Aorta (tissue), 5 donors: ENCODE results near the gene PLCG2. TPM values are rescaled to one million over a fixed set of nuclear protein-coding genes. Genes with fewer than 3 reads are reported as not detected.
"Not testable (repeated sequence)": the region's sequence is repeated elsewhere in the genome, so short reads cannot be mapped to it uniquely, and the experiment has no call there.

Experiments used
- ATAC-seq: fragments of 200-7000 bp; cut with Tn5 transposase; one replicate; pipeline ENCODE4 v1.9.1; 2022; ENCODE audit warnings: moderate library complexity; ENCODE audit not compliant: low FRiP score
- DNase-seq, 2 donors: peaks; one replicate each; pipeline ENCODE4 v3.0.0-alpha.2; 2020
- H3K27ac ChIP-seq, 2 donors: one replicate each; pipeline ENCODE4 v1.5.1; 2013; ENCODE audit warnings: low read length in 2 of 2, mild to moderate bottlenecking in 2 of 2, moderate library complexity in 2 of 2, control low read depth in 1 of 2, inconsistent platforms in 1 of 2, low read depth in 1 of 2
- H3K27me3 ChIP-seq, 2 donors: one replicate each; pipeline ENCODE4 v1.6.1; 2013; ENCODE audit warnings: control low read depth in 1 of 2, low read length in 1 of 2, mild to moderate bottlenecking in 1 of 2, moderate library complexity in 1 of 2; ENCODE audit not compliant: insufficient read depth in 2 of 2, control insufficient read depth in 1 of 2
- H3K36me3 ChIP-seq, 2 donors: one replicate each; pipeline ENCODE4 v1.6.1; 2013; ENCODE audit warnings: control low read depth in 1 of 2, low read length in 1 of 2, mild to moderate bottlenecking in 1 of 2; ENCODE audit not compliant: insufficient read depth in 2 of 2, control insufficient read depth in 1 of 2
- H3K4me1 ChIP-seq, 2 donors: one replicate each; pipeline ENCODE4 v1.6.1; 2013; ENCODE audit warnings: low read length in 2 of 2, control low read depth in 1 of 2, mild to moderate bottlenecking in 1 of 2, moderate library complexity in 1 of 2; ENCODE audit not compliant: insufficient read depth in 2 of 2, control insufficient read depth in 1 of 2
- H3K4me3 ChIP-seq, 2 donors: one replicate each; pipeline ENCODE4 v1.5.1; 2013; ENCODE audit warnings: low read length in 2 of 2, control low read depth in 1 of 2, mild to moderate bottlenecking in 1 of 2
- H3K9me3 ChIP-seq: one replicate; pipeline ENCODE4 v1.6.1; 2013; ENCODE audit warnings: mild to moderate bottlenecking, low read length; ENCODE audit not compliant: control insufficient read depth
- WGBS, 2 donors: extraction: QIAGEN DNeasy Blood & Tissue Kit; methylation state at CpG; one replicate each; pipeline ENCODE4 v1.1.7; 2013; 5-methylcytosine and 5-hydroxymethylcytosine counted together
- intact Hi-C, 2 donors: fragments of 100-400 bp; cut with DNase I; formaldehyde crosslinking; loops; one replicate each; pipeline versions ENCODE4 v1.14.2 to v1.15.0; 2022
- polyA plus RNA-seq, 2 donors: library from polyadenylated mRNA; stranded (reverse); fragments of 200-250 nt; gene quantifications; one replicate each; pipeline ENCODE4 v1.2.3, GENCODE V29; 2013
- total RNA-seq, 2 donors: library from RNA; stranded (reverse); fragmentation: NEBNext Ultra II Directional; extraction: Animal tissue kit (Norgen Biotek cat#: 25700); gene quantifications; one replicate each; pipeline ENCODE4 v1.2.1, GENCODE V29; 2021
- donor health status: healthy with polysubstance abuse.
- donor health status: Bipolar disorder and iron deficiency.
- donor health status: DM: no; HTN: no; CAD: no.
- donor health status: DM: no; HTN: no; CAD: no.
- donor health status: DM: yes; HTN: yes; CAD: no.

Gene PLCG2
- total and polyA plus RNA-seq, 4 donors, result 2.5 to 48.4 (median 12.1) TPM

- H3K27ac ChIP-seq, result no peak overlapping the region
- DNase-seq (no peak), ATAC-seq (no peak)
- intact Hi-C loops, result no loop called here
- no peaks in the 10 kb centered on the region for H3K9me3 ChIP-seq
- no peaks in the 10 kb centered on the region for H3K4me1 ChIP-seq
- H3K27me3 ChIP-seq, result peaks cover 0 to 3% of the 10 kb centered on the region in 2 donors
- H3K4me3 ChIP-seq, result no peak overlapping the region
- WGBS, 2 donors, result 60 to 66% methylated on average over 10 of the region's 10 CpGs
- no peaks in the 10 kb centered on the region for H3K36me3 ChIP-seq
Measured at GRCh38 chr16:81876273-81876900, 97.3 kb downstream of the PLCG2 start.

- DNase-seq, H3K36me3 ChIP-seq, intact Hi-C loops, ATAC-seq, H3K27me3 ChIP-seq, H3K27ac ChIP-seq, H3K4me1 ChIP-seq, H3K9me3 ChIP-seq, H3K4me3 ChIP-seq: not testable (repeated sequence)
- 89% methylated on average over 12 of the region's 12 CpGs for WGBS, 2 donors
Measured at GRCh38 chr16:81877490-81877889, 98.4 kb downstream of the PLCG2 start.

GRCh38 chr16:81878529-81878928, 99.4 kb downstream of the PLCG2 start:
- Histone ChIP-seq H3K27me3 (peaks cover 0 to 3% of the 10 kb centered on the region in 2 donors), H3K4me3 (no peak overlapping the region), H3K27ac (no peak overlapping the region), H3K4me1 (no peaks in the 10 kb centered on the region), H3K9me3 (no peaks in the 10 kb centered on the region), H3K36me3 (no peaks in the 10 kb centered on the region)
- whole genome bisulfite sequencing, 2 donors, result 68 to 70% methylated on average over 10 of the region's 10 CpGs
- ATAC-seq (no peak), DNase-seq (no peak)
- intact Hi-C loops, result no loop called here

- ATAC-seq (no peak), DNase-seq (no peak)
- H3K27ac ChIP-seq, result no peak overlapping the region
- no peaks in the 10 kb centered on the region for H3K36me3 ChIP-seq
- H3K4me1 ChIP-seq, result no peaks in the 10 kb centered on the region
- no peaks in the 10 kb centered on the region for H3K9me3 ChIP-seq
- 64 to 67% methylated on average over 7 of the region's 7 CpGs for WGBS, 2 donors
- peaks cover 0 to 3% of the 10 kb centered on the region in 2 donors for H3K27me3 ChIP-seq
- intact Hi-C loops, result no loop called here
- H3K4me3 ChIP-seq, result no peak overlapping the region
Measured at GRCh38 chr16:81879625-81880024, 100.5 kb downstream of the PLCG2 start.

- H3K27ac ChIP-seq, result no peak overlapping the region
- DNase-seq, result no peak
- peaks cover 0 to 2% of the 10 kb centered on the region in 2 donors for H3K27me3 ChIP-seq
- intact Hi-C loops, result no loop called here
- no peaks in the 10 kb centered on the region for H3K9me3 ChIP-seq
- H3K4me1 ChIP-seq, result no peaks in the 10 kb centered on the region
- no peak for ATAC-seq
- H3K36me3 ChIP-seq, result no peaks in the 10 kb centered on the region
- WGBS, 2 donors, result 74 to 78% methylated on average over 13 of the region's 13 CpGs
- H3K4me3 ChIP-seq, result no peak overlapping the region
Measured at GRCh38 chr16:81880816-81881215, 101.7 kb downstream of the PLCG2 start.

- Histone ChIP-seq H3K27me3 (peaks cover 0 to 2% of the 10 kb centered on the region in 2 donors), H3K9me3 (no peaks in the 10 kb centered on the region), H3K36me3 (no peaks in the 10 kb centered on the region), H3K4me3 (no peak overlapping the region), H3K4me1 (no peaks in the 10 kb centered on the region), H3K27ac (no peak overlapping the region)
- WGBS, 2 donors, result 87 to 89% methylated on average over 2 of the region's 2 CpGs
- DNase-seq (no peak), ATAC-seq (no peak)
- intact Hi-C loops, result no loop called here
Measured at GRCh38 chr16:81881228-81881627, 102.1 kb downstream of the PLCG2 start.

- no peak for ATAC-seq
- DNase-seq, result no peak
- no peak overlapping the region for H3K4me3 ChIP-seq
- intact Hi-C loops, result no loop called here
- 78 to 80% methylated on average over 5 of the region's 5 CpGs for WGBS, 2 donors
- H3K27ac ChIP-seq, result no peak overlapping the region
- no peaks in the 10 kb centered on the region for H3K9me3 ChIP-seq
- H3K4me1 ChIP-seq, result no peaks in the 10 kb centered on the region
- H3K36me3 ChIP-seq, result no peaks in the 10 kb centered on the region
- H3K27me3 ChIP-seq, result peaks cover 0 to 2% of the 10 kb centered on the region in 2 donors
Measured at GRCh38 chr16:81882559-81882958, 103.5 kb downstream of the PLCG2 start.

- no peak for DNase-seq
- Histone ChIP-seq H3K9me3 (no peaks in the 10 kb centered on the region), H3K27me3 (peaks cover 0 to 2% of the 10 kb centered on the region in 2 donors), H3K36me3 (no peaks in the 10 kb centered on the region), H3K4me3 (no peak overlapping the region), H3K4me1 (no peaks in the 10 kb centered on the region), H3K27ac (no peak overlapping the region)
- ATAC-seq, result no peak
- intact Hi-C loops, result no loop called here
- WGBS, 2 donors, result 86 to 88% methylated on average over 6 of the region's 6 CpGs
Measured at GRCh38 chr16:81883235-81883634, 104.1 kb downstream of the PLCG2 start.

- ATAC-seq (no peak), DNase-seq (no peak)
- H3K27ac ChIP-seq, result no peak overlapping the region
- H3K9me3 ChIP-seq, result no peaks in the 10 kb centered on the region
- intact Hi-C loops, result no loop called here
- 34 to 38% methylated on average over 9 of the region's 9 CpGs for WGBS, 2 donors
- no peak overlapping the region for H3K4me3 ChIP-seq
- no peaks in the 10 kb centered on the region for H3K4me1 ChIP-seq
- H3K27me3 ChIP-seq, result no peaks in the 10 kb centered on the region
- H3K36me3 ChIP-seq, result no peaks in the 10 kb centered on the region
Measured at GRCh38 chr16:81885976-81886586, 107.0 kb downstream of the PLCG2 start.
